ENCODE results near the gene TBC1D22A.

TBC1D22A gene

GRCh38 chr22:47136050-47136449 lies 373.6 kb downstream of the TBC1D22A start:
- no peak for ATAC-seq
- TF ChIP-seq CSDC2 (CRISPR knock-in tag; IDR thresholded peaks at IDR 0.05) (no peak), ARNTL (CRISPR knock-in tag; IDR thresholded peaks at IDR 0.05; ENCODE audit: borderline replicate concordance, low read depth) (no peak), ZFP30 (CRISPR knock-in tag; IDR thresholded peaks at IDR 0.05) (no peak), ZNF8 (CRISPR knock-in tag; IDR thresholded peaks at IDR 0.05) (no peak), ZNF70 (CRISPR knock-in tag; IDR thresholded peaks at IDR 0.05) (no peak), CREB5 (CRISPR knock-in tag; IDR thresholded peaks at IDR 0.05; ENCODE audit: low read depth) (no peak), TOX (CRISPR knock-in tag; IDR thresholded peaks at IDR 0.05; ENCODE audit: borderline replicate concordance) (no peak), ZNF565 (CRISPR knock-in tag; conservative IDR thresholded peaks at IDR 0.05; ENCODE audit: low read depth) (no peak), ISL1 (CRISPR knock-in tag; IDR thresholded peaks at IDR 0.05) (no peak), CSRNP3 (CRISPR knock-in tag; IDR thresholded peaks at IDR 0.05) (no peak), ZC3H10 (CRISPR knock-in tag; IDR thresholded peaks at IDR 0.05) (no peak), POU6F1 (CRISPR knock-in tag; IDR thresholded peaks at IDR 0.05; ENCODE audit: borderline replicate concordance, low read depth) (no peak), BACH2 (CRISPR knock-in tag; IDR thresholded peaks at IDR 0.05; ENCODE audit: borderline replicate concordance) (no peak), TCF4 (CRISPR knock-in tag; IDR thresholded peaks at IDR 0.05; ENCODE audit: borderline replicate concordance) (no peak), RARB (CRISPR knock-in tag; IDR thresholded peaks at IDR 0.05) (no peak), ZFP3 (CRISPR knock-in tag; IDR thresholded peaks at IDR 0.05) (no peak), PPARA (CRISPR knock-in tag; IDR thresholded peaks at IDR 0.05; ENCODE audit: borderline replicate concordance) (no peak), ESRRG (CRISPR knock-in tag; IDR thresholded peaks at IDR 0.05) (no peak), OSR1 (CRISPR knock-in tag; IDR thresholded peaks at IDR 0.05) (no peak), TSHZ2 (CRISPR knock-in tag; IDR thresholded peaks at IDR 0.05) (no peak)

- TF ChIP-seq ZFP3 (CRISPR knock-in tag; IDR thresholded peaks at IDR 0.05) (no peak), CSRNP3 (CRISPR knock-in tag; IDR thresholded peaks at IDR 0.05) (no peak), TOX (CRISPR knock-in tag; IDR thresholded peaks at IDR 0.05; ENCODE audit: borderline replicate concordance) (no peak)
- no peak for ATAC-seq
These were observed 374.2 kb downstream of the TBC1D22A start for GRCh38 chr22:47136671-47137070.

- no peak for ATAC-seq
- no peak for TF ChIP-seq OSR1 (CRISPR knock-in tag; IDR thresholded peaks at IDR 0.05)
- TF ChIP-seq ZFP30 (CRISPR knock-in tag; IDR thresholded peaks at IDR 0.05), result no peak
- no peak for TF ChIP-seq ARNTL (CRISPR knock-in tag; IDR thresholded peaks at IDR 0.05; ENCODE audit: borderline replicate concordance, low read depth)
- TF ChIP-seq BACH2 (CRISPR knock-in tag; IDR thresholded peaks at IDR 0.05; ENCODE audit: borderline replicate concordance), result no peak
- no peak for TF ChIP-seq CREB5 (CRISPR knock-in tag; IDR thresholded peaks at IDR 0.05; ENCODE audit: low read depth)
- no peak for TF ChIP-seq CSRNP3 (CRISPR knock-in tag; IDR thresholded peaks at IDR 0.05)
- TF ChIP-seq PPARA (CRISPR knock-in tag; IDR thresholded peaks at IDR 0.05; ENCODE audit: borderline replicate concordance), result no peak
- no peak for TF ChIP-seq TOX (CRISPR knock-in tag; IDR thresholded peaks at IDR 0.05; ENCODE audit: borderline replicate concordance)
- no peak for TF ChIP-seq ISL1 (CRISPR knock-in tag; IDR thresholded peaks at IDR 0.05)
- no peak for TF ChIP-seq ZNF565 (CRISPR knock-in tag; conservative IDR thresholded peaks at IDR 0.05; ENCODE audit: low read depth)
- TF ChIP-seq GLIS3 (CRISPR knock-in tag; IDR thresholded peaks at IDR 0.05), result no peak
- no peak for TF ChIP-seq TCF4 (CRISPR knock-in tag; IDR thresholded peaks at IDR 0.05; ENCODE audit: borderline replicate concordance)
- TF ChIP-seq ESRRG (CRISPR knock-in tag; IDR thresholded peaks at IDR 0.05), result no peak
- no peak for TF ChIP-seq CSDC2 (CRISPR knock-in tag; IDR thresholded peaks at IDR 0.05)
These were observed 376.8 kb downstream of the TBC1D22A start for GRCh38 chr22:47139013-47139789.
